SK-N-MC (cell line): ENCODE data around the gene CCDC154.

Experiments used
- DNase-seq: peaks from one replicate; pipeline ENCODE4 v3.0.0-alpha.2; 2011; ENCODE audit warnings: low read depth, low spot score
- H3K27ac ChIP-seq: fragments of 200-600 bp; sonication (generic); 2 replicates; pipeline ENCODE4 v1.5.1; 2016; ENCODE audit warnings: mixed run types
- H3K36me3 ChIP-seq: fragments of 200-600 bp; sonication (generic); 2 replicates; pipeline ENCODE4 v1.6.1; 2017; ENCODE audit warnings: antibody characterized with exemption, low read length, mixed read lengths; ENCODE audit not compliant: insufficient read depth
- H3K4me3 ChIP-seq: fragments of 200-600 bp; sonication (generic); 2 replicates; pipeline ENCODE4 v1.5.1; 2016
- H3K9ac ChIP-seq: fragments of 200-600 bp; sonication (generic); 2 replicates; pipeline ENCODE4 v1.8.0; 2017; ENCODE audit warnings: mixed run types, mixed read lengths; ENCODE audit not compliant: insufficient read length
- H3K9me3 ChIP-seq: fragments of 200-600 bp; sonication (generic); 2 replicates; pipeline ENCODE4 v1.6.1; 2017; ENCODE audit warnings: low read depth, mild to moderate bottlenecking, antibody characterized with exemption, low read length, moderate library complexity, mixed read lengths
- EZH2 ChIP-seq: fragments of 200-600 bp; sonication (generic); IDR thresholded peaks from one replicate; pipeline ENCODE4 v1.6.1; 2017; ENCODE audit warnings: antibody characterized with exemption
- FOXP2 ChIP-seq: optimal IDR thresholded peaks from 2 replicates; pipeline ENCODE3; 2011; ENCODE audit warnings: mild to moderate bottlenecking, moderate library complexity; ENCODE audit not compliant: insufficient read depth; ENCODE audit errors: extremely low read length, control extremely low read depth
- POLR2AphosphoS5 ChIP-seq: IDR thresholded peaks from 2 replicates; pipeline ENCODE4 v1.6.1; 2012; ENCODE audit warnings: mild to moderate bottlenecking, low read depth, low read length, borderline replicate concordance

Gene CCDC154

DNA sequence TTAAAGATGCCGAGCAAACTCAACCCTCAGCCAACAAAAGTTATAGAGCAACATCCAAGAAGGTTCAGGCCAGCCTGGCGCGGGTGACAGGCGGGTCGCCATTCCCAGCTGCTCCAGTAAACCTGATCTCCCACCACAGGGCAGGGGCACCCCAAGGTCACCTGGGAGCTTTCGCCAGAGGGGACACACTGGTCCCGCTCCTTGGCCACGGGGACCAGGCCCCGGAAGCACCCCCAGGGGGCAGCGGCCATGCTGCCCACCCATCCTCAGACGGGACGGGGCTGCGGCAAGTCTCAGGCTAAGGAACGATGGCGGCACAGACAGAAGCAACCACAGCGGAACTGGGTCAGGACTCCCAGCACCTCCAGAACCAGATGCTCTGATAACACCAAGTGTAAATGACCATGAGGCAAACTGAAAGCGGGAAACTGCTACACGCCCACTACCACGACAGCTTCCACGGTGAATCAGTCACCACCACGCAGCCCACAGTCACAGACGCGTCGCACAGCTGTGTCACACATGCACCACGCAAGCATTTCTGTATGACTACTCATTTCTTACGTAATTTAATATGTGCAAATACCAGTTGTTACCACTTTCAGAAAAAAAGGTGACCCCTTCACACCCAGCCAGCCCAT, 14.1 kb upstream of the CCDC154 start:
- Histone ChIP-seq H3K36me3 (peaks cover 4% of the 10 kb centered on the region; the same call in 1 of the 2 replicates), H3K9me3 (no peaks in the 10 kb centered on the region), H3K27ac (peak overlapping the region; percentile 69), H3K4me3 (no peak overlapping the region; the same call in 1 of the 2 replicates), H3K9ac (peak overlapping the region; percentile 14)
- DNase-seq: no peak
- no peak for TF ChIP-seq EZH2
- TF ChIP-seq POLR2AphosphoS5: no peak
- no peak for TF ChIP-seq FOXP2

- no peak overlapping the region for H3K9ac ChIP-seq
- TF ChIP-seq POLR2AphosphoS5 (no peak), FOXP2 (no peak)
- DNase-seq: no peak
- no peaks in the 10 kb centered on the region for H3K9me3 ChIP-seq
- peaks cover 5% of the 10 kb centered on the region; the same call in 1 of the 2 replicates for H3K36me3 ChIP-seq
- no peak overlapping the region for H3K27ac ChIP-seq
- no peak overlapping the region for H3K4me3 ChIP-seq
These were observed 13.3 kb upstream of the CCDC154 start for GRCh38 chr16:1457489-1458245.

GRCh38 chr16:1456951-1457350, 12.6 kb upstream of the CCDC154 start:
- Histone ChIP-seq H3K27ac (no peak overlapping the region), H3K36me3 (peaks cover 5% of the 10 kb centered on the region; the same call in 1 of the 2 replicates), H3K9ac (no peak overlapping the region), H3K4me3 (no peak overlapping the region), H3K9me3 (no peaks in the 10 kb centered on the region)
- no peak for DNase-seq
- TF ChIP-seq FOXP2 (no peak), EZH2 (no peak), POLR2AphosphoS5 (no peak)

GRCh38 chr16:1455190-1456171, 11.1 kb upstream of the CCDC154 start:
- Histone ChIP-seq H3K27ac (no peak overlapping the region), H3K36me3 (peaks cover 5% of the 10 kb centered on the region; the same call in 1 of the 2 replicates), H3K9ac (no peak overlapping the region)

GRCh38 chr16:1454561-1454960, 10.2 kb upstream of the CCDC154 start:
- H3K27ac ChIP-seq: no peak overlapping the region
- DNase-seq: no peak
- no peak overlapping the region for H3K4me3 ChIP-seq
- no peaks in the 10 kb centered on the region for H3K9me3 ChIP-seq
- TF ChIP-seq POLR2AphosphoS5: no peak
- TF ChIP-seq FOXP2: no peak
- no peak for TF ChIP-seq EZH2
- H3K9ac ChIP-seq: no peak overlapping the region
- peaks cover 5% of the 10 kb centered on the region; the same call in 1 of the 2 replicates for H3K36me3 ChIP-seq

More at GRCh38 chr16:1455190-1456171, 11.1 kb upstream of the CCDC154 start:
- no peak for DNase-seq
- Histone ChIP-seq H3K4me3 (no peak overlapping the region), H3K9me3 (no peaks in the 10 kb centered on the region)
- TF ChIP-seq EZH2 (no peak), POLR2AphosphoS5 (no peak), FOXP2 (no peak)

DNA sequence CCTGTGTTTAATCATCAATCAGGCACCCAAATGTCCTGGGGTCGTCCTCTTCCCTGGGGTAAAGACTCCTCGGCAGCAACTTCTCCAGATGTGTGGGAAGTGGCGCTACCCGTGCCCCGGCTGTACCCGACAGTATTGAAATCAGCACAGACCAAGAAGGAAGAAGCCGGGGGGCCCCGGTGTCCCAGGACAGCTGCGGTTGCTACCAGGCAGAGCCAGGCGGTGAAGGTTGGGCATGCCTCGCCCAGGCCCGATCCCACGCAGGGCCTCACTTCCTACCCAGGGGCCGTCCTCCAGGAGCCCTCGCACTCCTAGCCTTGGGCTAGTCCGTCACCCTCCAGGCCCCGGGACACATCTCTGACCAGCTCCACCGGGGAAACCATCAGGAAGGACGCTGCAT, 9.0 kb upstream of the CCDC154 start:
- H3K9me3 ChIP-seq: no peaks in the 10 kb centered on the region
- TF ChIP-seq EZH2 (no peak), POLR2AphosphoS5 (no peak), FOXP2 (no peak)
- H3K4me3 ChIP-seq: no peak overlapping the region
- H3K9ac ChIP-seq: no peak overlapping the region
- peaks cover 5% of the 10 kb centered on the region; the same call in 1 of the 2 replicates for H3K36me3 ChIP-seq
- no peak overlapping the region for H3K27ac ChIP-seq
- DNase-seq: no peak

DNA sequence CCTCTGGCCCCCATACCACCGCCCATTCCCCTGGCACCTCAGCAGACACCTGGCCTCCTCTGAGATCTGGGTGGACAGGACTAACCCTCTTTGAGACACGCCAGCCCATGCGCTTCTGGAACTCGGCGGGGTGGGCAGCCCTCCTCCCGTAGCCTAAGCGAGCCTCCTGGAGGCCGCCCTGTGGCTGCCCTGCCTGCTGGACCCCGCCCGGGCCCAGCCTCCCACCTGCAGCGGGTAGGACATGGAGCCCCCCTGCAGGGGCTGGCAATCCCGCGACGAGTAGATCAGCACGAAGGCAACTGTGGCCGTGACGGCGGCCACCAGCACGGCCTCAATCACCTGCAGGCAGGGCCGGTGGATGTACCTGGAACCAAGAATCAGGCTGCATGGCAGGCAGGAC, 8.2 kb upstream of the CCDC154 start:
- no peak for DNase-seq
- H3K27ac ChIP-seq: no peak overlapping the region
- H3K9ac ChIP-seq: no peak overlapping the region
- no peaks in the 10 kb centered on the region for H3K9me3 ChIP-seq
- peaks cover 5% of the 10 kb centered on the region; the same call in 1 of the 2 replicates for H3K36me3 ChIP-seq
- H3K4me3 ChIP-seq: no peak overlapping the region
- TF ChIP-seq FOXP2: no peak
- no peak for TF ChIP-seq EZH2
- no peak for TF ChIP-seq POLR2AphosphoS5

DNA sequence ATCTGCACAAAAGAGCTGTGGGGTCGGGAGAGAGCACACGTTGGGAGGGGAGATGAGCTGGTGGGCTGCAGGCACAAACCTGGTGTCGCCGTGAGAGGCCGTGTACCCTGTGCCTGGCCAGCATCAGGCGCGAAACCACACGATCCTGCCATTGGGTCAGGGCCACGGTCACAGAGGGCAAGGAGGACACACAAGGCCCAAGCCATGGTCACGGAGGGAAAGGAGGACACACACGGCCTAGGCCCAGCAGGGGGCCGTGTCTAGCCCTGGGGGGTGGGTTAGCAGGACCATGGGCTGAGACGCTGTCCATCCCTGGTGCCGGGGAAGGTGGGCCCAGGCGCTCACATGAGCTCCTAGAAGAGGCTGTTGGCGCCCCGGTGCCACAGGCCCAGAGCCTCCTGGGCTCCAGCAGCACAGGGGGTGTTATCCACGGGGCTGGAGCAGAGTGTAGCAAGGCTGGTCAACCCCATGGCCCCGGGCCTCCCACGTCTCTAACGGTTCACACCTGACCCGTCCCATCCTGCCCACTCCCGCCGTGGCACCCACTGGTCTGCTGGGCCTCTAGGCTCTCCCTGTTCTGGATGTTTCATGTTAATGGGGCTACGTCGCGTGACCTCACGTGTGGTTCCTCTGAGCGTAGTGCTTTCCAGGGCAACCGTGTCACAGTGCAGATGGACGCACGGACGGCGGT, 7.5 kb upstream of the CCDC154 start:
- TF ChIP-seq POLR2AphosphoS5 (no peak), EZH2 (no peak), FOXP2 (no peak)
- no peaks in the 10 kb centered on the region for H3K9me3 ChIP-seq
- peaks cover 5% of the 10 kb centered on the region; the same call in 1 of the 2 replicates for H3K36me3 ChIP-seq
- H3K9ac ChIP-seq: no peak overlapping the region
- no peak overlapping the region for H3K4me3 ChIP-seq
- no peak overlapping the region for H3K27ac ChIP-seq
- DNase-seq: no peak
